SK-N-SH treated with all-trans-retinoic acid at 6 μM for 48 hours (cell line): ENCODE data around the gene SERGEF.

Experiments used
- ATAC-seq: fragments of 200-7000 bp; cut with Tn5 transposase; 3 replicates; pipeline ENCODE4 v1.9.1; 2020; ENCODE audit warnings: mild to moderate bottlenecking, moderate library complexity
- BACH2 ChIP-seq: fragments of 250-450 bp; sonication (Bioruptor Pico); IDR thresholded peaks from 2 replicates; pipeline ENCODE4 v1.9.0; 2021; ENCODE audit warnings: mild to moderate bottlenecking, borderline replicate concordance
- CREB5 ChIP-seq: fragments of 250-450 bp; sonication (Bioruptor Pico); IDR thresholded peaks from 2 replicates; pipeline ENCODE4 v1.5.1; 2020; ENCODE audit warnings: low read depth, mild to moderate bottlenecking, moderate library complexity
- CSDC2 ChIP-seq: fragments of 250-450 bp; sonication (Bioruptor Pico); IDR thresholded peaks from 2 replicates; pipeline ENCODE4 v1.5.0; 2020; ENCODE audit warnings: mild to moderate bottlenecking, moderate library complexity
- ISL1 ChIP-seq: fragments of 250-450 bp; sonication (Bioruptor Pico); IDR thresholded peaks from 2 replicates; pipeline ENCODE4 v2.1.2; 2022; ENCODE audit warnings: mild to moderate bottlenecking, moderate library complexity
- OSR1 ChIP-seq: fragments of 250-450 bp; sonication (Bioruptor Pico); IDR thresholded peaks from 2 replicates; pipeline ENCODE4 v1.8.0; 2022; ENCODE audit warnings: moderate library complexity, mild to moderate bottlenecking, inconsistent platforms
- POU6F1 ChIP-seq: fragments of 250-450 bp; sonication (Bioruptor Pico); IDR thresholded peaks from 2 replicates; pipeline ENCODE4 v1.8.0; 2021; ENCODE audit warnings: low read depth, mild to moderate bottlenecking, moderate library complexity, borderline replicate concordance
- PPARA ChIP-seq: fragments of 250-450 bp; sonication (Bioruptor Pico); IDR thresholded peaks from 2 replicates; pipeline ENCODE4 v1.5.0; 2020; ENCODE audit warnings: mild to moderate bottlenecking, borderline replicate concordance
- RARB ChIP-seq: fragments of 250-450 bp; sonication (Bioruptor Pico); IDR thresholded peaks from 2 replicates; pipeline ENCODE4 v1.8.0; 2021; ENCODE audit warnings: mild to moderate bottlenecking, moderate library complexity
- SNAI2 ChIP-seq: fragments of 250-450 bp; sonication (Bioruptor Pico); IDR thresholded peaks from 2 replicates; pipeline ENCODE4 v1.5.0; 2020; ENCODE audit warnings: mild to moderate bottlenecking, moderate library complexity
- TCF4 ChIP-seq: fragments of 250-450 bp; sonication (Bioruptor Pico); IDR thresholded peaks from 2 replicates; pipeline ENCODE4 v1.8.0; 2021; ENCODE audit warnings: mild to moderate bottlenecking, moderate library complexity, borderline replicate concordance
- TSHZ2 ChIP-seq: fragments of 250-450 bp; sonication (Bioruptor Pico); IDR thresholded peaks from 2 replicates; pipeline ENCODE4 v1.5.0; 2020; ENCODE audit warnings: mild to moderate bottlenecking, moderate library complexity
- ZC3H10 ChIP-seq: fragments of 250-450 bp; sonication (Bioruptor Pico); IDR thresholded peaks from 2 replicates; pipeline ENCODE4 v1.5.1; 2021; ENCODE audit warnings: mild to moderate bottlenecking, moderate library complexity
- ZFP3 ChIP-seq: fragments of 250-450 bp; sonication (Bioruptor Pico); IDR thresholded peaks from 2 replicates; pipeline ENCODE4 v1.5.0; 2020; ENCODE audit warnings: mild to moderate bottlenecking, moderate library complexity
- ZFP30 ChIP-seq: fragments of 450-650 bp; formaldehyde crosslinking; IDR thresholded peaks from 2 replicates; pipeline ENCODE4 v1.5.0; 2022; ENCODE audit warnings: mild to moderate bottlenecking, moderate library complexity
- TF ChIP-seq, protein P1 (sequence below): fragments of 250-450 bp; sonication (Bioruptor Pico); IDR thresholded peaks from 2 replicates; pipeline ENCODE4 v1.5.1; 2021; ENCODE audit warnings: mild to moderate bottlenecking, moderate library complexity
- TF ChIP-seq, protein P2 (sequence below): fragments of 250-450 bp; sonication (Bioruptor Pico); IDR thresholded peaks from 2 replicates; pipeline ENCODE4 v1.8.0; 2020; ENCODE audit warnings: mild to moderate bottlenecking, moderate library complexity, borderline replicate concordance

Gene SERGEF

DNA sequence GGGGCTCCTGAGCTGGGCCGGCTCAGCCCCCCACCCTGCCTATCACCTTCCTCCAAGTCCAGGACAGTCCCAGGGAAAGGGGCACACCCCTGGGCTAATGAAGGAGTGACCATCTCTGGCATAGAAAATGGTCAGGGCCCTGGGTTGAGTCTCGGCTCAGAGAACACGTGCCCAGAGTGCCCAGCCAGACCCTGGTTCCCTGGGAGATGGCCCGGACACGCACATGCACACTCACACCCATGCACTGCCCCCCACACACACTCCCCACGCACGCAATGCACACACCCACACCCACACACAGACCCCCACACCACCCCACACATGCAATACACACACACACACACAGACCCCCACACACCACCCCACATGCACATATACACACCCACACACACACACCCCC lies 249.6 kb downstream of the SERGEF start:
- no peak for ATAC-seq
- TF ChIP-seq ZC3H10 (CRISPR knock-in tag) (no peak), ISL1 (CRISPR knock-in tag) (no peak), PPARA (CRISPR knock-in tag) (no peak), ZFP3 (CRISPR knock-in tag) (no peak), BACH2 (CRISPR knock-in tag) (no peak), OSR1 (CRISPR knock-in tag) (no peak), POU6F1 (CRISPR knock-in tag) (no peak), CSDC2 (CRISPR knock-in tag) (no peak)
- TF ChIP-seq, protein P1, sequence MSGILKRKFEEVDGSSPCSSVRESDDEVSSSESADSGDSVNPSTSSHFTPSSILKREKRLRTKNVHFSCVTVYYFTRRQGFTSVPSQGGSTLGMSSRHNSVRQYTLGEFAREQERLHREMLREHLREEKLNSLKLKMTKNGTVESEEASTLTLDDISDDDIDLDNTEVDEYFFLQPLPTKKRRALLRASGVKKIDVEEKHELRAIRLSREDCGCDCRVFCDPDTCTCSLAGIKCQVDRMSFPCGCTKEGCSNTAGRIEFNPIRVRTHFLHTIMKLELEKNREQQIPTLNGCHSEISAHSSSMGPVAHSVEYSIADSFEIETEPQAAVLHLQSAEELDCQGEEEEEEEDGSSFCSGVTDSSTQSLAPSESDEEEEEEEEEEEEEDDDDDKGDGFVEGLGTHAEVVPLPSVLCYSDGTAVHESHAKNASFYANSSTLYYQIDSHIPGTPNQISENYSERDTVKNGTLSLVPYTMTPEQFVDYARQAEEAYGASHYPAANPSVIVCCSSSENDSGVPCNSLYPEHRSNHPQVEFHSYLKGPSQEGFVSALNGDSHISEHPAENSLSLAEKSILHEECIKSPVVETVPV, result no peak

- TF ChIP-seq, protein P2, sequence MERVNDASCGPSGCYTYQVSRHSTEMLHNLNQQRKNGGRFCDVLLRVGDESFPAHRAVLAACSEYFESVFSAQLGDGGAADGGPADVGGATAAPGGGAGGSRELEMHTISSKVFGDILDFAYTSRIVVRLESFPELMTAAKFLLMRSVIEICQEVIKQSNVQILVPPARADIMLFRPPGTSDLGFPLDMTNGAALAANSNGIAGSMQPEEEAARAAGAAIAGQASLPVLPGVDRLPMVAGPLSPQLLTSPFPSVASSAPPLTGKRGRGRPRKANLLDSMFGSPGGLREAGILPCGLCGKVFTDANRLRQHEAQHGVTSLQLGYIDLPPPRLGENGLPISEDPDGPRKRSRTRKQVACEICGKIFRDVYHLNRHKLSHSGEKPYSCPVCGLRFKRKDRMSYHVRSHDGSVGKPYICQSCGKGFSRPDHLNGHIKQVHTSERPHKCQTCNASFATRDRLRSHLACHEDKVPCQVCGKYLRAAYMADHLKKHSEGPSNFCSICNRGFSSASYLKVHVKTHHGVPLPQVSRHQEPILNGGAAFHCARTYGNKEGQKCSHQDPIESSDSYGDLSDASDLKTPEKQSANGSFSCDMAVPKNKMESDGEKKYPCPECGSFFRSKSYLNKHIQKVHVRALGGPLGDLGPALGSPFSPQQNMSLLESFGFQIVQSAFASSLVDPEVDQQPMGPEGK (CRISPR knock-in tag), result no peak
- TF ChIP-seq ZFP30 (CRISPR knock-in tag) (no peak), PPARA (CRISPR knock-in tag) (no peak), CSDC2 (CRISPR knock-in tag) (no peak), ZFP3 (CRISPR knock-in tag) (no peak), CREB5 (CRISPR knock-in tag) (no peak), OSR1 (CRISPR knock-in tag) (no peak), TSHZ2 (CRISPR knock-in tag) (no peak)
- TF ChIP-seq, all 23 proteins: peak for 0
- no peak for ATAC-seq
These were observed 250.4 kb downstream of the SERGEF start for GRCh38 chr11:17762309-17762974.

- no peak for TF ChIP-seq BACH2 (CRISPR knock-in tag)
- no peak for TF ChIP-seq TCF4
- no peak for TF ChIP-seq ISL1 (CRISPR knock-in tag)
- TF ChIP-seq, protein P1, result no peak
- no peak for TF ChIP-seq CSDC2 (CRISPR knock-in tag)
- TF ChIP-seq POU6F1 (CRISPR knock-in tag), result no peak
- TF ChIP-seq TSHZ2 (CRISPR knock-in tag), result no peak
- no peak for TF ChIP-seq ZC3H10 (CRISPR knock-in tag)
- no peak for TF ChIP-seq RARB (CRISPR knock-in tag)
- no peak for TF ChIP-seq SNAI2
- ATAC-seq, result peak; percentile 95
These were observed 252.5 kb downstream of the SERGEF start for GRCh38 chr11:17760102-17761029.
